Measurements from ENCODE around the gene EMC9. TPM values are rescaled to one million over a fixed set of nuclear protein-coding genes. Genes with fewer than 3 reads are reported as not detected.

Gene EMC9
- polyA plus RNA-seq, 1 donor from 2014 or later = 18.2 TPM

DNA sequence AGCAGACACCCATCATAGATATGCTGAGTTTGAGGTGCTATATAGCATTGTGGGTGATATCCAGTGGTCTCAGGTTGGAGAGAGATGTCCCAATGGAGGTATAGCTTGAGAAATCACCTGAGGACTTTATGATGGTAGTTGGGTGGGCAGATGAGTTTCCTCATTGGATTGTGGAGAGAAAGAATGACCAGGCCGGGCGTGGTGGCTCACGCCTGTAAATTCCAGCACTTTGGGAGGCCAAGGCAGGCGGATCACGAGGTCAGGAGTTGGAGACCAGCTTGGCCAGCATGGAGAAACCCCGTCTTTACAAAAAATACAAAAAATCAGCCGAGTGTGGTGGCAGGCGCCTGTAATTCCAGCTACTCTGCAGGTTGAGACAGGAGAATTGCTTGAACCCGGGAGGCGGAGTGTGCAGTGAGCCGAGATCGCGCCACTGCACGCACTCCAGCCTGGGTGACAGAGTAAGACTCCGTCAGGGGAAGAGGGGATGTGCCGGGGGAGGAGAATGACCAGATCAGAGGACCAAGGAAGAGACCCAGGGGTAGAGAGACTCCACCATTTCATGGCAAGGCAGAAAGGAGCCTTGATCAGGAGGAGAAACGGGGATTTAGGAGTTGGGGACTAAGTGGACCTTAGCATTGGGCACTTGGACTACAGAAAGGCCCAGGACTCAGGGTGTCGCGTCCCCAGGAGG is 48.0 kb downstream of the EMC9 start:
- H3K27ac Mint-ChIP-seq = peak overlapping the region; percentile 84 to 93 (median 85)
- H3K9me3 Mint-ChIP-seq = no peaks in the 10 kb centered on the region
- peaks cover 2% of the 10 kb centered on the region for H3K36me3 Mint-ChIP-seq
- peaks cover 15 to 29% (median 26%) of the 10 kb centered on the region in 3 donors for H3K4me1 Mint-ChIP-seq
- no peaks in the 10 kb centered on the region for H3K27me3 Mint-ChIP-seq
- peak overlapping the region; percentile 81 to 98 (median 96) for H3K4me3 Mint-ChIP-seq

DNA sequence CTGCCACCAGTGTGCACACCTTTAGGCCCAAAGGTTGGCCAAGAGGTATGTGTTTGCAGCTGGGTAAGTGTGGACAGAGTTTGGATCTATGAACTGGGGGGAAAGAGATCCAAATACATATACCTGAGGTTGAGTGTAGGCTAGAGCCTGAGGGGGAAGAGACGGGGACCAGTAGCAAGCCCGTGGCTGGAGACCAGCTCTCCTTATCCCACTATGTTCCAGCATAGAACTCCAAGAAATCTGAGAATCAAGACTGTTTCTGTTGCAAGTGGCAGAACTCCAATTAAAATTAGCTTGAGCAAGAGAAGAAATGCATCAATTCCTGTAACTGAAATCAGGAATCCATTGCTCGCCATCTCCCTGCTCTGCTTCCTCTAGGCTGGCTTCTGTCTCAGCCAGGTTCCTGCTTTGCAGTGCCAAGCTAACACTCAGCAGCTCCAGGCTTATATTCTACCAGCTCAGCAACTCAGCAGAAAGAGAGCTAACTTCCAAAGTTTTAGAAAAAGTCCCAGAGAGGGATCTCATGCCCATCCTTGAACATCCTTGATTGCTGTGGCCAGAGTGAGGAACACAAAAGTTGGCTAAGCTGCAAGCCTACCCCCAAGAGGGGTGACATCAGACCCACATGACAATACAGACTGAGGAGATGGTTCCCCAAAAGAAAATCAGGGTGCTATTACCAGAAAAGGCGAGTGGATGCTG is 48.7 kb downstream of the EMC9 start:
- H3K9me3 Mint-ChIP-seq = no peaks in the 10 kb centered on the region
- H3K27ac Mint-ChIP-seq = peak overlapping the region; percentile 84 to 93 (median 85)
- peaks cover 15 to 29% (median 26%) of the 10 kb centered on the region in 3 donors for H3K4me1 Mint-ChIP-seq
- peaks cover 2% of the 10 kb centered on the region for H3K36me3 Mint-ChIP-seq
- H3K4me3 Mint-ChIP-seq = peak overlapping the region; percentile 5 to 98 (median 88)
- no peaks in the 10 kb centered on the region for H3K27me3 Mint-ChIP-seq

DNA sequence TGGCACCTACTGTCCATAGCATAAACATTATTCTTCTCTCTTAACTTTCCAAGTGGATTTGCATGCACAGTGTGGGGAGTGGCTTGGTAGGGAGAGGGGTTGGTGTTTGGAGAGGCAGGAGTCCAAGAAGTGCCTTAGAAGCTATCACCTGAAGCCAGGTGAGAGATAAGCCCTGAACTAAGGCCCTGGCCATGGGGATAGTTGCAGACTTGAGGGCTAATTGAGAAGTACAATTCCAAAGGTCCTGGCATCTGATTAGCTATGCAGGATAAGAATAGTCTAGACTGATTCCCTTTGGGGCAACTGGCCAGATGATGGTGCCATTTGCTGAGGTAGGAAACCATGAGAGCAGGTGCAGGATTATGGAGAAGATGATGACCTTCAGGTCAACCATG is 49.3 kb downstream of the EMC9 start:
- Mint-ChIP-seq H3K4me3 (peak overlapping the region in 2 of 4 donors; percentile 18 to 81), H3K9me3 (no peaks in the 10 kb centered on the region), H3K27ac (peak overlapping the region in 1 of 3 donors; percentile 85), H3K27me3 (no peaks in the 10 kb centered on the region), H3K4me1 (peaks cover 15 to 29% (median 26%) of the 10 kb centered on the region in 3 donors), H3K36me3 (peaks cover 2% of the 10 kb centered on the region)

DNA sequence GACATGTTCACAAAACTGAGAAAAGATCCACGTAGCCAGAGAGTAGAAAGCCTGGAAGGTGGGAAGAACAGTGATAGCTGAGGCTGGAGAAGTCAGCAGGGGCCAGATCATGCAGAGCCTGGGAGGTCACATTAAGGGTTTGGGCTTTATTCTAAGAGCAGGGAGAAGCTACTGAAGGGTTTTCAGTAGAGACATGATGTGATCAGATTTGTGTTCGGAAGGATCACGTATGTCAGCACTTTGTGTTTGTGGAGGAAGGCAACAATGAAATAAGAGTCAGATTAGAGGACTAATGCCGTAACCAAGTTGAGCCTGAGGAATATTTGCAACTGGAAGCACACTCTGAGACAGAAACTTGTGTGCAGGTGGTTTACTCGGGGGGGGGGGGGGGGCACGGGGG is 51.5 kb downstream of the EMC9 start:
- H3K9me3 Mint-ChIP-seq = no peaks in the 10 kb centered on the region
- H3K4me3 Mint-ChIP-seq = no peak overlapping the region
- H3K4me1 Mint-ChIP-seq = peaks cover 10 to 24% (median 10%) of the 10 kb centered on the region in 3 donors
- no peaks in the 10 kb centered on the region for H3K36me3 Mint-ChIP-seq
- H3K27me3 Mint-ChIP-seq = no peaks in the 10 kb centered on the region
- H3K27ac Mint-ChIP-seq = no peak overlapping the region

Other genes starting within 250 kb of the EMC9 start
- 29.8 TPM for gene DHRS4, start 187.8 kb downstream of the EMC9 start, polyA plus RNA-seq
- 14.6 TPM for gene DHRS4L2, start 152.7 kb downstream of the EMC9 start, polyA plus RNA-seq
- 0.35 TPM for gene CARMIL3, start 89.6 kb downstream of the EMC9 start, polyA plus RNA-seq
- not detected for gene CPNE6, start 70.0 kb downstream of the EMC9 start, polyA plus RNA-seq
- gene PCK2, start 47.3 kb downstream of the EMC9 start, polyA plus RNA-seq = 50.2 TPM
- 74.5 TPM for gene DCAF11, start 26.8 kb downstream of the EMC9 start, polyA plus RNA-seq
- 2.6 TPM for gene NRL, start 26.6 kb downstream of the EMC9 start, polyA plus RNA-seq
- gene FITM1, start 10.9 kb downstream of the EMC9 start, polyA plus RNA-seq = 1.1 TPM
- gene PSME1, start 5.4 kb downstream of the EMC9 start, polyA plus RNA-seq = 804 TPM
- 328 TPM for gene PSME2, start 5.0 kb upstream of the EMC9 start, polyA plus RNA-seq
- 54.3 TPM for gene RNF31, start 5.9 kb upstream of the EMC9 start, polyA plus RNA-seq
- 136 TPM for gene IRF9, start 19.7 kb upstream of the EMC9 start, polyA plus RNA-seq
- 12.5 TPM for gene REC8, start 30.5 kb upstream of the EMC9 start, polyA plus RNA-seq
- 15.8 TPM for gene IPO4, start 47.2 kb upstream of the EMC9 start, polyA plus RNA-seq
- 25.1 TPM for gene TM9SF1, start 53.9 kb upstream of the EMC9 start, polyA plus RNA-seq
- gene TSSK4, start 64.1 kb upstream of the EMC9 start, polyA plus RNA-seq = 0.84 TPM
- 170 TPM for gene CHMP4A, start 71.9 kb upstream of the EMC9 start, polyA plus RNA-seq
- 33.5 TPM for gene MDP1, start 74.5 kb upstream of the EMC9 start, polyA plus RNA-seq
- gene NEDD8, start 90.8 kb upstream of the EMC9 start, polyA plus RNA-seq = 273 TPM
- gene GMPR2, start 91.3 kb upstream of the EMC9 start, polyA plus RNA-seq = 64.1 TPM
- gene TINF2, start 101.0 kb upstream of the EMC9 start, polyA plus RNA-seq = 186 TPM
- gene TGM1, start 121.6 kb upstream of the EMC9 start, polyA plus RNA-seq = not detected
- 37.9 TPM for gene RABGGTA, start 130.0 kb upstream of the EMC9 start, polyA plus RNA-seq
- gene DHRS1, start 158.2 kb upstream of the EMC9 start, polyA plus RNA-seq = 27.3 TPM
- 1.6 TPM for gene NOP9, start 158.3 kb upstream of the EMC9 start, polyA plus RNA-seq
- gene CIDEB, start 166.4 kb upstream of the EMC9 start, polyA plus RNA-seq = 19.2 TPM
- 0.97 TPM for gene LTB4R2, start 168.5 kb upstream of the EMC9 start, polyA plus RNA-seq
- gene LTB4R, start 169.9 kb upstream of the EMC9 start, polyA plus RNA-seq = 2.5 TPM
- gene ADCY4, start 193.5 kb upstream of the EMC9 start, polyA plus RNA-seq = 0.75 TPM
- gene RIPK3, start 198.4 kb upstream of the EMC9 start, polyA plus RNA-seq = 14.8 TPM
- gene NFATC4, start 226.6 kb upstream of the EMC9 start, polyA plus RNA-seq = 0.20 TPM

Data from IgD-negative memory B cell (primary cell).